Stimulated activated effector memory CD8-positive, alpha-beta T cell treated with anti-CD3 and anti-CD28 coated beads, Interleukin-12 subunit alpha, Interleukin-12 subunit beta, amount 100 ng/mL, for 72 hours (primary cell): ENCODE measurements around the gene ZMYND8.
"Not testable (repeated sequence)": the region's sequence is repeated elsewhere in the genome, so short reads cannot be mapped to it uniquely, and the experiment has no call there.

Experiments
- ATAC-seq: fragments of 150-1000 bp; cut with Tn5 transposase; 2 replicates; pipeline ENCODE4 v1.10.0; 2021
- DNase-seq, 2 donors: peaks; one replicate each; pipeline ENCODE4 v3.0.0; 2021 to 2022; ENCODE audit warnings: low spot score in 2 of 2
- H3K27ac Mint-ChIP-seq: one replicate; pipeline ENCODE4 v1.8.0; 2022; ENCODE audit warnings: mild to moderate bottlenecking, mixed read lengths
- H3K36me3 Mint-ChIP-seq: one replicate; pipeline ENCODE4 v1.8.0; 2022; ENCODE audit warnings: mild to moderate bottlenecking, mixed read lengths
- H3K4me1 Mint-ChIP-seq: one replicate; pipeline ENCODE4 v1.8.0; 2022; ENCODE audit warnings: mixed read lengths
- H3K4me3 Mint-ChIP-seq: one replicate; pipeline ENCODE4 v1.8.0; 2022; ENCODE audit warnings: mild to moderate bottlenecking, mixed read lengths
- H3K9me3 Mint-ChIP-seq: one replicate; pipeline ENCODE4 v1.8.0; 2022; ENCODE audit warnings: mixed read lengths

Gene ZMYND8

GRCh38 chr20:47257771-47258170 is 98.7 kb downstream of the ZMYND8 start:
- no peak for DNase-seq
- H3K27ac Mint-ChIP-seq, result peak overlapping the region; percentile 92
- no peak for ATAC-seq
- H3K36me3 Mint-ChIP-seq, result peaks cover 90% of the 10 kb centered on the region
- no peaks in the 10 kb centered on the region for H3K9me3 Mint-ChIP-seq
- H3K4me1 Mint-ChIP-seq, result peaks cover 32% of the 10 kb centered on the region
- no peak overlapping the region for H3K4me3 Mint-ChIP-seq

- Mint-ChIP-seq H3K27ac (peak overlapping the region; percentile 1), H3K9me3 (no peaks in the 10 kb centered on the region), H3K4me3 (no peak overlapping the region), H3K36me3 (peaks cover 90% of the 10 kb centered on the region), H3K4me1 (peaks cover 32% of the 10 kb centered on the region)
- DNase-seq, result no peak
- no peak for ATAC-seq
Measured at GRCh38 chr20:47257256-47257655, 99.2 kb downstream of the ZMYND8 start.

GRCh38 chr20:47256668-47257236 is 99.7 kb downstream of the ZMYND8 start:
- no peaks in the 10 kb centered on the region for H3K9me3 Mint-ChIP-seq
- H3K27ac Mint-ChIP-seq, result peak overlapping the region; percentile 1
- no peak overlapping the region for H3K4me3 Mint-ChIP-seq
- ATAC-seq (no peak), DNase-seq (no peak)
- peaks cover 90% of the 10 kb centered on the region for H3K36me3 Mint-ChIP-seq
- H3K4me1 Mint-ChIP-seq, result peaks cover 32% of the 10 kb centered on the region

- Mint-ChIP-seq H3K4me3 (no peak overlapping the region), H3K4me1 (peaks cover 13% of the 10 kb centered on the region), H3K9me3 (no peaks in the 10 kb centered on the region), H3K27ac (no peak overlapping the region), H3K36me3 (peaks cover 90% of the 10 kb centered on the region)
- no peak for DNase-seq
- no peak for ATAC-seq
Measured at GRCh38 chr20:47253872-47254271, 102.6 kb downstream of the ZMYND8 start.

- Mint-ChIP-seq H3K36me3 (peaks cover 92% of the 10 kb centered on the region), H3K4me1 (peaks cover 5% of the 10 kb centered on the region)
Measured at GRCh38 chr20:47252879-47253307, 103.6 kb downstream of the ZMYND8 start.

GRCh38 chr20:47251154-47252020 is 105.1 kb downstream of the ZMYND8 start:
- peaks cover 96% of the 10 kb centered on the region for H3K36me3 Mint-ChIP-seq
- peak overlapping the region; percentile 23 for H3K27ac Mint-ChIP-seq

More at GRCh38 chr20:47252879-47253307, 103.6 kb downstream of the ZMYND8 start:
- ATAC-seq (no peak), DNase-seq (no peak)
- H3K9me3 Mint-ChIP-seq, result no peaks in the 10 kb centered on the region
- no peak overlapping the region for H3K27ac Mint-ChIP-seq
- H3K4me3 Mint-ChIP-seq, result no peak overlapping the region

GRCh38 chr20:47250360-47250759 is 106.1 kb downstream of the ZMYND8 start:
- H3K27ac Mint-ChIP-seq, result peak overlapping the region; percentile 23
- H3K36me3 Mint-ChIP-seq, result peaks cover 99% of the 10 kb centered on the region
- no peaks in the 10 kb centered on the region for H3K4me1 Mint-ChIP-seq
- no peaks in the 10 kb centered on the region for H3K9me3 Mint-ChIP-seq
- no peak for ATAC-seq
- H3K4me3 Mint-ChIP-seq, result no peak overlapping the region
- DNase-seq, result no peak

More at GRCh38 chr20:47251154-47252020, 105.1 kb downstream of the ZMYND8 start:
- ATAC-seq (no peak), DNase-seq (no peak)
- no peaks in the 10 kb centered on the region for H3K9me3 Mint-ChIP-seq
- H3K4me1 Mint-ChIP-seq, result no peaks in the 10 kb centered on the region
- no peak overlapping the region for H3K4me3 Mint-ChIP-seq

GRCh38 chr20:47249913-47250312 is 106.6 kb downstream of the ZMYND8 start:
- DNase-seq (no peak), ATAC-seq (no peak)
- Mint-ChIP-seq H3K9me3 (no peaks in the 10 kb centered on the region), H3K27ac (no peak overlapping the region), H3K4me1 (no peaks in the 10 kb centered on the region), H3K36me3 (peaks cover 100% of the 10 kb centered on the region), H3K4me3 (no peak overlapping the region)

- ATAC-seq, result no peak
- no peaks in the 10 kb centered on the region for H3K9me3 Mint-ChIP-seq
Measured at GRCh38 chr20:47248448-47248966, 108.0 kb downstream of the ZMYND8 start.

GRCh38 chr20:47247972-47248371 is 108.5 kb downstream of the ZMYND8 start:
- Mint-ChIP-seq H3K4me1 (no peaks in the 10 kb centered on the region), H3K4me3 (no peak overlapping the region), H3K9me3 (no peaks in the 10 kb centered on the region), H3K27ac (no peak overlapping the region), H3K36me3 (peaks cover 95% of the 10 kb centered on the region)
- ATAC-seq (no peak), DNase-seq (no peak)

More at GRCh38 chr20:47248448-47248966, 108.0 kb downstream of the ZMYND8 start:
- H3K27ac Mint-ChIP-seq, result peak overlapping the region; percentile 60
- no peak for DNase-seq
- no peak overlapping the region for H3K4me3 Mint-ChIP-seq
- H3K36me3 Mint-ChIP-seq, result peaks cover 95% of the 10 kb centered on the region
- no peaks in the 10 kb centered on the region for H3K4me1 Mint-ChIP-seq

GRCh38 chr20:47246061-47246777 is 110.3 kb downstream of the ZMYND8 start:
- Mint-ChIP-seq H3K27ac (no peak overlapping the region), H3K4me3 (no peak overlapping the region), H3K36me3 (peaks cover 95% of the 10 kb centered on the region), H3K9me3 (no peaks in the 10 kb centered on the region), H3K4me1 (no peaks in the 10 kb centered on the region)
- no peak for ATAC-seq
- no peak for DNase-seq

GRCh38 chr20:47245166-47245565 is 111.3 kb downstream of the ZMYND8 start:
- H3K27ac Mint-ChIP-seq, H3K9me3 Mint-ChIP-seq, H3K4me3 Mint-ChIP-seq, DNase-seq, H3K4me1 Mint-ChIP-seq, ATAC-seq: not testable (repeated sequence)
- peaks cover 95% of the 10 kb centered on the region for H3K36me3 Mint-ChIP-seq

- ATAC-seq, result no peak
- Mint-ChIP-seq H3K4me3 (no peak overlapping the region), H3K27ac (no peak overlapping the region), H3K36me3 (peaks cover 95% of the 10 kb centered on the region), H3K4me1 (no peaks in the 10 kb centered on the region), H3K9me3 (no peaks in the 10 kb centered on the region)
- no peak for DNase-seq
Measured at GRCh38 chr20:47244451-47244850, 112.0 kb downstream of the ZMYND8 start.

- peaks cover 95% of the 10 kb centered on the region for H3K36me3 Mint-ChIP-seq
- no peak for ATAC-seq
Measured at GRCh38 chr20:47243532-47244305, 112.8 kb downstream of the ZMYND8 start.

More at GRCh38 chr20:47243532-47244305, 112.8 kb downstream of the ZMYND8 start:
- Mint-ChIP-seq H3K4me3 (no peak overlapping the region), H3K9me3 (no peaks in the 10 kb centered on the region), H3K4me1 (no peaks in the 10 kb centered on the region), H3K27ac (peak overlapping the region; percentile 70)
- DNase-seq, result no peak
